Measurements from ENCODE around the gene DCAF7.

Gene DCAF7

DNA sequence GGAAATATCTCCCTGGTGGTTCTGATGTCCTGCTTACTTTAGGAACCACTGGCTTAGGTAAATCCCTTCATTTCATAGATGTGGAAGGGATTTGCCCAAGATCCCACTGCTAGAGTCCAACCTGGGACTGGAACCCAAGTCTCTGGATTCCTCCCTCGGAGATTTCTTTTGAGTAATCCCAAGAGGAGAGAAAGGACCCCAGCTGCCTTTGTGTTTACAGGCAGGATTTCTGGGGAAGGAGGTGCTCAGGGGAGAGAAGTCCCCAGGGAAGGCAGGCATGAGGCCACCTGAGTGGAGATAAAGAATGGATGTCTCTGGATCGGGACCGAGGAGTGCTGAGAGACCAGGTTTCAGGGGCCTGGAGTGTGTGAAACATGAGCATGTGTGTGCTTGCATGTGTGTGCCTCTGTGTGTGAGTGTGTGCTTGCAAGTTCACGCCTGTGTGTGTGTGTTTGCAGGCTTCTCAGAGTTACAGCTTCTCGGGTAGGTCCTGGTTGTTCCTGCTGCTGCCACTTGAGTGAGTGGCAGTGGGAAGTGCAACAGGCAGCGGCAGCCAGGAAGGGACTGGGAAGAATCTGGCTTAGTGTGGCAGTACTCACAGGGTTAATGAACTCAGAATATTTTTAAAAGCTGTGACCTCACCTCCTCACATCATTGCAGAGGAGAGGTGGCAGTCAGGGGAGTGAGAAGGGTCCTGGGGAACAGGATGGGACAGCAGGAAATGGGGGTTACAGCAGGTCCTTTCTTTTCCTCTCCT, 24.9 kb upstream of the DCAF7 start:
- no peak for DNase-seq (ENCODE audit: low read depth)

- DNase-seq (ENCODE audit: low read depth) = no peak
Measured at GRCh38 chr17:63526861-63527260, 23.4 kb upstream of the DCAF7 start.

DNA sequence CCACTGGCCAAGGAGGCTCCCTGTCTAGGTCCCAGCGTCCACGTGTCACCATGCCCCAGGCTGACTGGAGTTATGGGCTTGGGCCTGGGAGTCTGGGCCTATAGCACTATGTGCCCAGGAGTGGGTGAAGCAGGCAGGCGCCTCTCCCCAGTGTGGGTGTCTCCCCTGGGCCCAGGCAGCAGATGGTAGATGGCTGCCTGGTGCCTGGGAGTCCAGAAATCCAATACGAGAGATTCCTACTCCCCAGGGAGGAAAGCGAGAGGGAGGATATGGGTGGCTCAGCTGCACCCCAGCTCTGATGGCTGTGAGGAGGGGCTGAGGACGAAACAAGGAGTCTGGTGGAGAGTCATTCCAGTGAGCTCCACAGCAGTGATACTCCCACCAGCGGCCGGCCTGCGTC, 22.1 kb upstream of the DCAF7 start:
- no peak for DNase-seq (ENCODE audit: low read depth)

DNA sequence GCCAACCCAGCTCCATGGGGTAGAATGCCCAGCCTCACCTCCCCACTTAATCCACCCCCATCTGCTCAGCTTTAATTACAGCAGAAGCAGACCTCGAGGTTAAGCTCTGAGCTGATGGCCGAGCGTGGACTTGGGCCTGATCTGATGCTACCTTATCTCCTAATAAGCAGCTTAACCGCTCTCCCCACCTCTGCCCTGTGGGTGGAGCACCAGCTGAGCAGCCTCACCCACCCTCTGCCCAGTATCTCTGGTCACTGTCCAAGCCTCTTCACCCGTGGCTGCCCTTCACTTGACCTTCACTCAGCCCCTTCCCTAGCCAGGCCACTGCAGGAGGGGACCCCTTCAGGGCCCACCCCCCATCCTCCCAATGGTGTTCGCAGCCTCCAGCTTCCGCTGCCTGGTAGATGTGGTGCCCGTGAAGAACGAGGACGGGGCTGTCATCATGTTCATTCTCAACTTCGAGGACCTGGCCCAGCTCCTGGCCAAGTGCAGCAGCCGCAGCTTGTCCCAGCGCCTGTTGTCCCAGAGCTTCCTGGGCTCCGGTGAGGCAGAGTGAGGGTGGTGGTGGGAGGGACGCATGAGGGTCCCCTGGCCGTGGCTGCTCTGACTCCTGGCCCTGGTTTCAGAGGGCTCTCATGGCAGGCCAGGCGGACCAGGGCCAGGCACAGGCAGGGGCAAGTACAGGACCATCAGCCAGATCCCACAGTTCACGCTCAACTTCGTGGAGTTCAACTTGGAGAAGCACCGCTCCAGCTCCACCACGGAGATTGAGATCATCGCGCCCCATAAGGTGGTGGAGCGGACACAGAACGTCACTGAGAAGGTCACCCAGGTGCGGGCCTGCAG, 20.3 kb upstream of the DCAF7 start:
- no peak for DNase-seq (ENCODE audit: low read depth)

DNA sequence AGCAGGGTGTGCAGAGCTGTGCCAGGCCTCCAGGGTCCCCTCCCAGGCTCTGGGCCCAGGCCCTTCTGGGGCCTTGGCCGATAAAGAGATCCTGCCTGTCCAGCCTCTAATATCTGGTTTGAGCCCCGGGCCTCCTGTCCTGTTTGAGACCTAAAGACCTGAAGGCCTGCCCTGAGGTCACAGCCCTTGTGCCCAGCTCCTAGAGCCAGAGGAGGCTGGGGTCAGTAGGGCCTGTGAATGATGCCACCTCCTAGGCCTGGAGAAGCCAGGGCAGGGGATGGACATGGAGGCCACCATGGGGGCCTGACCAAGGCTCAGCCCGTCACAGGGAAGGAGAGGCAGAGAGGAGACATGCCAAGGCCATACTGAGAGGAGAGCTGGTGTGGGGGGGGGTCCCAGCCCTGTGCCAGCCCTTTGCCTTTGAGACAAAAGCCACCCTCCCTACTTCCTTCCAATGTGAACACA, 19.7 kb upstream of the DCAF7 start:
- DNase-seq (ENCODE audit: low read depth) = no peak

DNA sequence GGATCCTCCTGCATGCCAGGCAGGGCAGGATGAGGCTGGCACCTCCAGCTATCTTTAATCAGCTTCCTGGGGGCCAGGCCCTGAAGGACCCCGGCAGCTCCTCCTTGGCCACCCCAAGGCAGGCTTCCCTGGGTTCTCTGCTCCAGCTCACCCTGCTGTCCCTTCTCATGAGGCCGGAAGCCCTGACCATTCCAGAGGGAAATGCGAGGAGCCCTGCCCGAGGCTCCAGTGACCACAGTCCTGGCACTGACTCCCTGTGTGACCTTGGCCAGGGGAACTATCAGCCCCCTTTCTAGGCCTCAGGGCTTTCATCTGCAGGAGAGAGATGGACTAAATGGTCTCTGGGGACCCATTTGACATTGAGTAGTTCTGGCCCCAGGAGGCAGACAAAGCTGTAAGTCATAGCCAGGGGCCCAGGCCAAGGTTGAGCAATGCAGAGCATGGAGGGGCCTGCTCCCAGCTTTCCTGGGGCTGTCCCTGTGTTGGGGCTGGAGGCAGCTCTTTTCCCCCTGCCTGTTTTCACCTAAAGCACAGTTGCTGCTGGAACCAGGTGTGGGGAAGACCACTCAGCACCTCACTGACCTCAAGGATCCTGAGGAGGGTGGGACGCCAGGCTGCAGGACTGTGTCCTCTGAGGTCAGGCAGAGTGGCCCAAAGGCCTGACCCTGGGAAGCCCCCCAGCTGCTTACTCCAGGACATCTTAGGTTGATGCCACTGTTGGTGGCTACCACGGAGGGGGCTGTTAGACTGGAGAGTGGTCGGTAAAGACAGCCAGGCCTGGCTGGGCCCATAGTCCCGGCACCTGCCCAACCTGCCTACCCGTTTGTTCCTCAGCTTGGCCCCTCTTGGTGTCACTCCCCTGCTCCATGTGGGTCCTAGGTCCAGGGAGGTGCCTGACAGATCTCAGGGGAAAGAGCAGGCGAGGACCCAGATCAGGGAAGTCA, 19.0 kb upstream of the DCAF7 start:
- DNase-seq (ENCODE audit: low read depth) = no peak

DNA sequence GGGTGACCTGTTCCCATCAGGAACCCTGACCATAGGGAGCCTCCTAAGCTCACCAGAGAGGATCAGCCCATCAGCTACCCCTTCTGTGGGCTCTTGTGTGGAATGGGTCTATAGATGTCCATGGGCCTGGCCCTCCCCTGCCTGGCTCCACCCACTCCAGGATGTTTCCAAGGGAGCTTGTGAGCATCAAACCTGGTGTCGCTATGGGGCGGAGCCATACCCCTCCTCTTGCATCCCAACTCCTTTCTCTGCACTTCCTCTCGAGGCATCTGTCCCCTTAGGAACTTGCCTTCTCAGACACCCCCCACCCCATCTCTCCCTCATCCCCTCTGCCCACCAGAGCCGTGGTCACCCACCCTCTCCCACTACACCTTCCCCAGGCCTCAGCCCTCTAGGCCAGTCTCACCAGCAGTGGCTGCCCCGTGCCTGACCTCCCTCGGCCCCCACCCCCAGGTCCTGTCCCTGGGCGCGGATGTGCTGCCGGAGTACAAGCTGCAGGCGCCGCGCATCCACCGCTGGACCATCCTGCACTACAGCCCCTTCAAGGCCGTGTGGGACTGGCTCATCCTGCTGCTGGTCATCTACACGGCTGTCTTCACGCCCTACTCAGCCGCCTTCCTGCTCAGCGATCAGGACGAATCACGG, 16.7 kb upstream of the DCAF7 start:
- DNase-seq (ENCODE audit: low read depth) = no peak

- no peak for DNase-seq (ENCODE audit: low read depth)
Measured at GRCh38 chr17:63534078-63534570, 16.2 kb upstream of the DCAF7 start.

- DNase-seq (ENCODE audit: low read depth) = no peak
Measured at GRCh38 chr17:63534816-63535455, 15.3 kb upstream of the DCAF7 start.

DNA sequence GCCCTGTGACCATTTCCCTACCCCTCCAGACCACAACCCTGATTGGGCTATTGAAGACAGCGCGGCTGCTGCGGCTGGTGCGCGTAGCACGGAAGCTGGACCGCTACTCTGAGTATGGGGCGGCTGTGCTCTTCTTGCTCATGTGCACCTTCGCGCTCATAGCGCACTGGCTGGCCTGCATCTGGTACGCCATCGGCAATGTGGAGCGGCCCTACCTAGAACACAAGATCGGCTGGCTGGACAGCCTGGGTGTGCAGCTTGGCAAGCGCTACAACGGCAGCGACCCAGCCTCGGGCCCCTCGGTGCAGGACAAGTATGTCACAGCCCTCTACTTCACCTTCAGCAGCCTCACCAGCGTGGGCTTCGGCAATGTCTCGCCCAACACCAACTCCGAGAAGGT, 14.6 kb upstream of the DCAF7 start:
- DNase-seq (ENCODE audit: low read depth) = no peak

DNA sequence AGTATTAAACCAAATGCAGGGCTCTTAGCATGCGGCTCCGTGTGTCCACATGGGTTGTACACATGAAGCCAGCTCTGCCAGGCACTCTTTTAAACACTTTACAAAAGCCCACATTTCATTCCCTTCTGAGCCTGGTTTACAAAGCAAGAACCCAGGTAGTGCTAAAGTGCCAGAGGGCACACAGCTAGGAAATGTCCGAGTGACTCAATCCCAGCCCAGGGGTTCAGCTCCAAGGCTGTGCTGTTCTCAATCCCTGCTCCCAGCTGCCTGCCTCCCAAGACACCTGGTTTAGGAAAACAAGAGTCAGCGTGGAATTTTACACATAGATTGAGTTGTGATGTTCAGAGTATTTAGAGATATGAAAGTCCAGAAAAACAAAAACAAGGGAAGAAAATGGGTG, 13.3 kb upstream of the DCAF7 start:
- no peak for DNase-seq (ENCODE audit: low read depth)

DNA sequence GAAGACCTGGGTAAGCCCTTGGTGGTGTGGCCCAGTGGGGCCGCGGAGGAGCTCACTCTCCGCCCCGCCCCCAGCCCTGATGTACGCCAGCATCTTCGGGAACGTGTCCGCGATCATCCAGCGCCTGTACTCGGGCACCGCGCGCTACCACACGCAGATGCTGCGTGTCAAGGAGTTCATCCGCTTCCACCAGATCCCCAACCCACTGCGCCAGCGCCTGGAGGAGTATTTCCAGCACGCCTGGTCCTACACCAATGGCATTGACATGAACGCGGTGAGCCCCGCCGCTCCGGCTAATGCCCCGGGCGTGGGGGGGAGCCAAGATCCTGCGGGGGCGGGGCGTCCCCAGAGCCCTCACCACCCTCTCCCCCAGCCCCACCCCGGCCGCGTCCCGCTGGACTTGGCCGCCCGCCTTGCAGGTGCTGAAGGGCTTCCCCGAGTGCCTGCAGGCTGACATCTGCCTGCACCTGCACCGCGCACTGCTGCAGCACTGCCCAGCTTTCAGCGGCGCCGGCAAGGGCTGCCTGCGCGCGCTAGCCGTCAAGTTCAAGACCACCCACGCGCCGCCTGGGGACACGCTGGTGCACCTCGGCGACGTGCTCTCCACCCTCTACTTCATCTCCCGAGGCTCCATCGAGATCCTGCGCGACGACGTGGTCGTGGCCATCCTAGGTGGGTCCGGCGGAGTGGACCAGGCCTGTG, 12.1 kb upstream of the DCAF7 start:
- no peak for DNase-seq (ENCODE audit: low read depth)

DNA sequence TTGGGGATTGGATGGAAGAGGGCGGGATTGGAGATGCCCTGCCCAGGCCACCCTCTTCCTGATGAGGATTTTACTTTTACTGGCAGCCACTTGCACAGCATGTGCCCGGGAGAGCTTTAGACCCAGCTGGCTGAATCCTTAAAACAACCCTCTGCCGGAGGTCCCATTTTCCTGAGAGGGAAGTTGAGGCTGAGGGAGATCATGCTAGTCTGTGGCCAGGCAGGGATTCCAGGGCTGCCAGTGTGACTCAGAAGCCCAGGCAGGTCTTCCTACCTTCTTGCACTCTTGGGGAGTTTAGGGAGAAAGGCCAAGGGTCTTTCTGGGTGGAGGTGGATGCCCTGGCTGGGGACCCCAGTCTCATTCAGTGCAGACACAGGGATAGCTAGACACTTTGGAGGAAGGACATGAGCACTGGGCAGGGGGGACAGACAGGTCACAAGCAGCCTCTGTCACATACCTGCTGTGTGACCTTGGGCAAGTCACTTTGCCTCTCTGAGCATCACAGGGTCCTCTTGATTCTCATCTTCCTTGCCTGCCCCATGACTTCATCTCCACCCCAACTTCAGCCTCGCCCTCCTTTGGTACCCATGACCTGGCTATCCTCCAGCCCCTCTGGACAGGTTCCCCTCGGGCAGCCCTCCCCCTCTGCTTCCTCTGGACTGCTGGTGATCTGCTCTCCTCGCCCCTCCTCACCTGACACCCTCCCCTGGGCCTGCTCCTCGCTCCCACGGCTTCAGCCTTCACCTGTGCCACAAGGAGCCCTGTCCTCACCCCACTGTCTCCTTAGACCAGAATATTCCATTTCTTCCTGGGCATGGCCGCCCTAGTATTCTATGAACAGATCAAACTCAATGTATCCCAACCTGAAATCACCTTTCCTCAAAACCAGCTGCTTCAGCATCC, 11.3 kb upstream of the DCAF7 start:
- DNase-seq (ENCODE audit: low read depth) = no peak

GRCh38 chr17:63540590-63540989, 9.7 kb upstream of the DCAF7 start:
- no peak for DNase-seq (ENCODE audit: low read depth)

DNA sequence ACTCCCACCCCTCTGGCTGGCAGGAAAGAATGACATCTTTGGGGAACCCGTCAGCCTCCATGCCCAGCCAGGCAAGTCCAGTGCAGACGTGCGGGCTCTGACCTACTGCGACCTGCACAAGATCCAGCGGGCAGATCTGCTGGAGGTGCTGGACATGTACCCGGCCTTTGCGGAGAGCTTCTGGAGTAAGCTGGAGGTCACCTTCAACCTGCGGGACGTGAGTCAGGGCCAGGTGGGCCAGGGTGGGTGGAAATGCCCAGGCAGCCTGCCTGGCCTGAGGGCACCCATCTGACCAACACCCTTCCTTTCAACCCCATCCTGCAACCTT, 8.1 kb upstream of the DCAF7 start:
- no peak for DNase-seq (ENCODE audit: low read depth)

- no peak for DNase-seq (ENCODE audit: low read depth)
Measured at GRCh38 chr17:63542942-63543821, 7.1 kb upstream of the DCAF7 start.

- no peak for DNase-seq (ENCODE audit: low read depth)
Measured at GRCh38 chr17:63543822-63544420, 6.4 kb upstream of the DCAF7 start.
